ENCODE results near the gene APIP. TPM values are rescaled to one million over a fixed set of nuclear protein-coding genes. Genes with fewer than 3 reads are reported as not detected.

APIP gene
- total and polyA plus RNA-seq, 10 donors: 18.2 to 33.2 (median 26.1) TPM

GRCh38 chr11:34890812-34891211 is 25.4 kb downstream of the APIP start:
- no peak overlapping the region for H3K27ac ChIP-seq
- WGBS, 5 donors: 84 to 98% (median 90%) methylated on average over 1 of the region's 1 CpG
- intact Hi-C loops (cut with DNase I; ENCODE audit: low total_unique reads): loop anchor here (5.0 kb wide), 1 partner anchor 304 kb away; no protein-coding TSS in a partner anchor
- no peak overlapping the region for H3K4me3 ChIP-seq
- no peaks in the 10 kb centered on the region for H3K27me3 ChIP-seq (replicated peaks in 1 of 7)
- no peaks in the 10 kb centered on the region for H3K4me1 ChIP-seq
- H3K9me3 ChIP-seq: no peaks in the 10 kb centered on the region
- DNase-seq: no peak
- TF ChIP-seq CTCF (IDR thresholded peaks at IDR 0.05 in 8 of 11, conservative IDR thresholded peaks at IDR 0.05 in 3 of 11) (peak in 2 of 11 experiments; percentile 10 to 42), POLR2A (IDR thresholded peaks at IDR 0.05) (no peak)
- peaks cover 0 to 47% (median 14%) of the 10 kb centered on the region in 6 donors for H3K36me3 ChIP-seq

- Histone ChIP-seq H3K9me3 (no peaks in the 10 kb centered on the region), H3K27ac (no peak overlapping the region), H3K27me3 (replicated peaks in 1 of 7) (no peaks in the 10 kb centered on the region), H3K4me3 (no peak overlapping the region), H3K36me3 (peaks cover 0 to 53% (median 15%) of the 10 kb centered on the region in 6 donors), H3K4me1 (no peaks in the 10 kb centered on the region)
- DNase-seq: no peak
- 31 to 79% (median 66%) methylated on average over 2 of the region's 2 CpGs for WGBS, 5 donors
- no peak for TF ChIP-seq POLR2AphosphoS5 (IDR thresholded peaks at IDR 0.05)
- intact Hi-C loops (cut with DNase I; ENCODE audit: low total_unique reads): loop anchor here (5.0 kb wide), 1 partner anchor 303 kb away; no protein-coding TSS in a partner anchor
These were observed 26.1 kb downstream of the APIP start for GRCh38 chr11:34890089-34890488.

- Histone ChIP-seq H3K4me3 (no peak overlapping the region), H3K36me3 (peaks cover 0 to 71% (median 19%) of the 10 kb centered on the region in 6 donors), H3K9me3 (no peaks in the 10 kb centered on the region), H3K27ac (no peak overlapping the region), H3K27me3 (replicated peaks in 1 of 7) (no peaks in the 10 kb centered on the region), H3K4me1 (no peaks in the 10 kb centered on the region)
- DNase-seq: no peak
- TF ChIP-seq POLR2AphosphoS5 (IDR thresholded peaks at IDR 0.05) (no peak), CTCF (IDR thresholded peaks at IDR 0.05 in 8 of 11, conservative IDR thresholded peaks at IDR 0.05 in 3 of 11) (no peak), POLR2A (IDR thresholded peaks at IDR 0.05) (no peak)
- 94 to 100% (median 98%) methylated on average over 1 of the region's 1 CpG for WGBS, 5 donors
- intact Hi-C loops (cut with DNase I; ENCODE audit: low total_unique reads): no loop called here
These were observed 28.9 kb downstream of the APIP start for GRCh38 chr11:34887260-34887659.

GRCh38 chr11:34886609-34887008 is 29.6 kb downstream of the APIP start:
- no peaks in the 10 kb centered on the region for H3K9me3 ChIP-seq
- no peak for TF ChIP-seq POLR2AphosphoS5 (IDR thresholded peaks at IDR 0.05)
- TF ChIP-seq CTCF (IDR thresholded peaks at IDR 0.05 in 8 of 11, conservative IDR thresholded peaks at IDR 0.05 in 3 of 11): no peak
- TF ChIP-seq POLR2A (IDR thresholded peaks at IDR 0.05): no peak
- H3K4me1 ChIP-seq: no peaks in the 10 kb centered on the region
- H3K27ac ChIP-seq: no peak overlapping the region
- H3K27me3 ChIP-seq (replicated peaks in 1 of 7): no peaks in the 10 kb centered on the region
- H3K36me3 ChIP-seq: peaks cover 0 to 76% (median 19%) of the 10 kb centered on the region in 6 donors
- WGBS, 5 donors: 96 to 100% (median 97%) methylated on average over 2 of the region's 2 CpGs
- DNase-seq: no peak
- H3K4me3 ChIP-seq: no peak overlapping the region
- intact Hi-C loops (cut with DNase I; ENCODE audit: low total_unique reads): no loop called here

GRCh38 chr11:34881900-34882299 is 34.3 kb downstream of the APIP start:
- no peak overlapping the region for H3K4me3 ChIP-seq
- H3K9me3 ChIP-seq: no peaks in the 10 kb centered on the region
- peaks cover 0 to 70% (median 11%) of the 10 kb centered on the region in 6 donors for H3K36me3 ChIP-seq
- H3K27ac ChIP-seq: no peak overlapping the region
- no peaks in the 10 kb centered on the region for H3K27me3 ChIP-seq (replicated peaks in 1 of 7)
- no peaks in the 10 kb centered on the region for H3K4me1 ChIP-seq
- intact Hi-C loops (cut with DNase I; ENCODE audit: low total_unique reads): no loop called here
- no peak for DNase-seq
- 96 to 98% (median 97%) methylated on average over 3 of the region's 3 CpGs for WGBS, 5 donors
- TF ChIP-seq CTCF (IDR thresholded peaks at IDR 0.05 in 8 of 11, conservative IDR thresholded peaks at IDR 0.05 in 3 of 11) (no peak), POLR2A (IDR thresholded peaks at IDR 0.05) (no peak), POLR2AphosphoS5 (IDR thresholded peaks at IDR 0.05) (no peak)
